GM20000 (cell line): ENCODE measurements around the gene NR2F1-AS1.
A peak's percentile ranks its signal among the peaks of the same experiment; 100 is the strongest.

Source experiments
- DNase-seq: peaks from one replicate; pipeline ENCODE4 v3.0.0; 2012; ENCODE audit warnings: low spot score
- CTCF ChIP-seq: IDR thresholded peaks from 2 replicates; pipeline ENCODE4 v1.5.1; 2012; ENCODE audit warnings: mild to moderate bottlenecking, control low read depth; ENCODE audit errors: extremely low read depth, missing control alignments

Gene NR2F1-AS1

GRCh38 chr5:93583439-93583767 is 2.4 kb upstream of the NR2F1-AS1 start:
- no peak for DNase-seq
- TF ChIP-seq CTCF: no peak

GRCh38 chr5:93582677-93583438 is 1.8 kb upstream of the NR2F1-AS1 start, which contains the start of gene NR2F1:
NR2F1 (plus strand) TSS chr5:93583222; CDS start chr5:93585024, 1,802 bp downstream.
- DNase-seq: no peak
- no peak for TF ChIP-seq CTCF

- no peak for DNase-seq
- no peak for TF ChIP-seq CTCF
These were observed 1.1 kb upstream of the NR2F1-AS1 start for GRCh38 chr5:93582167-93582462.

- DNase-seq: no peak
- TF ChIP-seq CTCF: no peak
These were observed 724 bp downstream of the NR2F1-AS1 start for GRCh38 chr5:93580063-93580926.

GRCh38 chr5:93579692-93580062 is 1.3 kb downstream of the NR2F1-AS1 start:
- TF ChIP-seq CTCF: no peak
- peak; percentile 34 for DNase-seq

GRCh38 chr5:93578813-93579691 is 2.0 kb downstream of the NR2F1-AS1 start:
- TF ChIP-seq CTCF: no peak
- DNase-seq: peak; percentile 26
